Peyer's patch (tissue), 4 donors: ENCODE measurements around the gene EXD3.

Source experiments
- POLR2A ChIP-seq, 2 donors: fragments of 450-650 bp; IDR thresholded peaks; one replicate each; pipeline ENCODE4 v1.5.1; 2017; ENCODE audit warnings: antibody characterized with exemption in 2 of 2, mild to moderate bottlenecking in 2 of 2, moderate library complexity in 2 of 2
- TF ChIP-seq, protein P1 (sequence below), 6 experiments: fragments of 450-650 bp in 4 of 6; fragments of 200-600 bp in 2 of 6; sonication (generic) in 1 of 6; IDR thresholded peaks; one replicate each; pipeline ENCODE4 v1.5.1; 2017 to 2019; ENCODE audit warnings: antibody characterized with exemption in 6 of 6, mild to moderate bottlenecking in 3 of 6, moderate library complexity in 1 of 6

- TF ChIP-seq, protein P1, sequence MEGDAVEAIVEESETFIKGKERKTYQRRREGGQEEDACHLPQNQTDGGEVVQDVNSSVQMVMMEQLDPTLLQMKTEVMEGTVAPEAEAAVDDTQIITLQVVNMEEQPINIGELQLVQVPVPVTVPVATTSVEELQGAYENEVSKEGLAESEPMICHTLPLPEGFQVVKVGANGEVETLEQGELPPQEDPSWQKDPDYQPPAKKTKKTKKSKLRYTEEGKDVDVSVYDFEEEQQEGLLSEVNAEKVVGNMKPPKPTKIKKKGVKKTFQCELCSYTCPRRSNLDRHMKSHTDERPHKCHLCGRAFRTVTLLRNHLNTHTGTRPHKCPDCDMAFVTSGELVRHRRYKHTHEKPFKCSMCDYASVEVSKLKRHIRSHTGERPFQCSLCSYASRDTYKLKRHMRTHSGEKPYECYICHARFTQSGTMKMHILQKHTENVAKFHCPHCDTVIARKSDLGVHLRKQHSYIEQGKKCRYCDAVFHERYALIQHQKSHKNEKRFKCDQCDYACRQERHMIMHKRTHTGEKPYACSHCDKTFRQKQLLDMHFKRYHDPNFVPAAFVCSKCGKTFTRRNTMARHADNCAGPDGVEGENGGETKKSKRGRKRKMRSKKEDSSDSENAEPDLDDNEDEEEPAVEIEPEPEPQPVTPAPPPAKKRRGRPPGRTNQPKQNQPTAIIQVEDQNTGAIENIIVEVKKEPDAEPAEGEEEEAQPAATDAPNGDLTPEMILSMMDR (IDR thresholded peaks at IDR 0.05) = no peak
- no peak for TF ChIP-seq POLR2A (IDR thresholded peaks at IDR 0.05)
Observed at GRCh38 chr9:137449931-137450538, 27.1 kb upstream of the EXD3 start.
